GM21717 (cell line): Measurements from ENCODE around the gene PRCP.
A peak's percentile ranks its signal among the peaks of the same experiment; 100 is the strongest.
"Not testable (repeated sequence)": the region's sequence is repeated elsewhere in the genome, so short reads cannot be mapped to it uniquely, and the experiment has no call there.

Source experiments
- ATAC-seq: cut with Tn5 transposase; IDR thresholded peaks from one replicate; pipeline ENCODE4 v1.9.1; 2021; ENCODE audit warnings: mild to moderate bottlenecking, moderate library complexity; ENCODE audit not compliant: unreplicated experiment

Gene PRCP

GRCh38 chr11:82872377-82873150, 27.7 kb downstream of the PRCP start:
- ATAC-seq, result no peak

GRCh38 chr11:82871646-82872045, 28.6 kb downstream of the PRCP start:
- ATAC-seq, result no peak

- no peak for ATAC-seq
These were observed 30.6 kb downstream of the PRCP start for GRCh38 chr11:82869657-82870056.

- peak; percentile 65 for ATAC-seq
These were observed 32.6 kb downstream of the PRCP start for GRCh38 chr11:82867495-82868082.

- ATAC-seq, result no peak
These were observed 34.4 kb downstream of the PRCP start for GRCh38 chr11:82865841-82866240.

- ATAC-seq, result no peak
These were observed 36.0 kb downstream of the PRCP start for GRCh38 chr11:82864268-82864667.

GRCh38 chr11:82863209-82863608, 37.0 kb downstream of the PRCP start:
- no peak for ATAC-seq

GRCh38 chr11:82862379-82862778, 37.9 kb downstream of the PRCP start:
- ATAC-seq, result no peak

GRCh38 chr11:82859750-82860149, 40.5 kb downstream of the PRCP start:
- ATAC-seq, result no peak

- no peak for ATAC-seq
These were observed 41.6 kb downstream of the PRCP start for GRCh38 chr11:82858556-82859091.

- ATAC-seq, result no peak
These were observed 42.1 kb downstream of the PRCP start for GRCh38 chr11:82858133-82858532.

- no peak for ATAC-seq
These were observed 43.1 kb downstream of the PRCP start for GRCh38 chr11:82857145-82857544.

GRCh38 chr11:82855616-82856015, 44.6 kb downstream of the PRCP start:
- ATAC-seq, result no peak

GRCh38 chr11:82854916-82855315, 45.3 kb downstream of the PRCP start:
- ATAC-seq, result not testable (repeated sequence)

- ATAC-seq, result no peak
These were observed 46.0 kb downstream of the PRCP start for GRCh38 chr11:82854242-82854641.

- ATAC-seq, result no peak
These were observed 51.4 kb downstream of the PRCP start for GRCh38 chr11:82848829-82849228.

- no peak for ATAC-seq
These were observed 54.6 kb downstream of the PRCP start for GRCh38 chr11:82845356-82846353.

- ATAC-seq, result no peak
These were observed 57.0 kb downstream of the PRCP start for GRCh38 chr11:82843057-82843795.

- no peak for ATAC-seq
These were observed 58.2 kb downstream of the PRCP start for GRCh38 chr11:82842019-82842418.

GRCh38 chr11:82837650-82838049, 62.6 kb downstream of the PRCP start:
- ATAC-seq, result no peak
